ENCODE results near the gene BTBD7. TPM values are rescaled to one million over a fixed set of nuclear protein-coding genes. Genes with fewer than 3 reads are reported as not detected.

The BTBD7 gene
- total and polyA plus RNA-seq, 9 of the 15 experiments (the other 6 are each of a cell fraction or from before 2014, with no cell fraction given) = 2.5 to 12.9 (median 6.2) TPM

DNA sequence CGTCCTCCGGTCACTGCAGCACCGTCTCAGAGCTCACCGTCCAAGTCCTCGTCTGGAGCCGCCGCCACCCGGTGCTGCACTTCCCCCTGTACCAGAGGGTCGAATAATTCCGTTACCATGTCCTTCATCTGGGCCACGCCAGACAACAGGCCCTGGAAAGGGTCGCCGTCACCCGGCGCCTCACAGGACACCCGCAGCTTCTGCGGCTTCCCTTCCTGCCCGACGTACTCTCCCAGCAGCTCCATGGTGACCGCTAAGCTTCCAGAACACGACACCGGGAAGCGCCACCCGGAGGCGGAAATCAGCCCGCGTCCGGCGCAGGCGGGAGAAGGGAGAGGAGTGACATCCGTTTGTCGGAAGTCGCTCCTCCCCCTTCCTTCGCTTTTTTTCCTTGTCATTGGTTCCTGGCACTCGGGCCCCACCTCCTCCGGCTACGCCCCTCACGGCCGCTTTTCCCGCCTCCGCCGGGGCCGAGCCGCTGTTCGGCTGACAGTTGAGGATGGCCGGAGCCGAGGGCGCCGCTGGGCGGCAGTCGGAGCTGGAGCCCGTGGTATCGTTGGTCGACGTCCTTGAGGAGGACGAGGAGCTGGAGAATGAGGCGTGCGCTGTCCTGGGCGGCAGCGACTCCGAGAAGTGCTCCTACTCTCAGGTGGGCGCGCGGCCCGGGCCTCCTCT lies 125.9 kb downstream of the BTBD7 start, which contains the start of the genes GON7 and UBR7 (continued):
- TF ChIP-seq, protein P1, sequence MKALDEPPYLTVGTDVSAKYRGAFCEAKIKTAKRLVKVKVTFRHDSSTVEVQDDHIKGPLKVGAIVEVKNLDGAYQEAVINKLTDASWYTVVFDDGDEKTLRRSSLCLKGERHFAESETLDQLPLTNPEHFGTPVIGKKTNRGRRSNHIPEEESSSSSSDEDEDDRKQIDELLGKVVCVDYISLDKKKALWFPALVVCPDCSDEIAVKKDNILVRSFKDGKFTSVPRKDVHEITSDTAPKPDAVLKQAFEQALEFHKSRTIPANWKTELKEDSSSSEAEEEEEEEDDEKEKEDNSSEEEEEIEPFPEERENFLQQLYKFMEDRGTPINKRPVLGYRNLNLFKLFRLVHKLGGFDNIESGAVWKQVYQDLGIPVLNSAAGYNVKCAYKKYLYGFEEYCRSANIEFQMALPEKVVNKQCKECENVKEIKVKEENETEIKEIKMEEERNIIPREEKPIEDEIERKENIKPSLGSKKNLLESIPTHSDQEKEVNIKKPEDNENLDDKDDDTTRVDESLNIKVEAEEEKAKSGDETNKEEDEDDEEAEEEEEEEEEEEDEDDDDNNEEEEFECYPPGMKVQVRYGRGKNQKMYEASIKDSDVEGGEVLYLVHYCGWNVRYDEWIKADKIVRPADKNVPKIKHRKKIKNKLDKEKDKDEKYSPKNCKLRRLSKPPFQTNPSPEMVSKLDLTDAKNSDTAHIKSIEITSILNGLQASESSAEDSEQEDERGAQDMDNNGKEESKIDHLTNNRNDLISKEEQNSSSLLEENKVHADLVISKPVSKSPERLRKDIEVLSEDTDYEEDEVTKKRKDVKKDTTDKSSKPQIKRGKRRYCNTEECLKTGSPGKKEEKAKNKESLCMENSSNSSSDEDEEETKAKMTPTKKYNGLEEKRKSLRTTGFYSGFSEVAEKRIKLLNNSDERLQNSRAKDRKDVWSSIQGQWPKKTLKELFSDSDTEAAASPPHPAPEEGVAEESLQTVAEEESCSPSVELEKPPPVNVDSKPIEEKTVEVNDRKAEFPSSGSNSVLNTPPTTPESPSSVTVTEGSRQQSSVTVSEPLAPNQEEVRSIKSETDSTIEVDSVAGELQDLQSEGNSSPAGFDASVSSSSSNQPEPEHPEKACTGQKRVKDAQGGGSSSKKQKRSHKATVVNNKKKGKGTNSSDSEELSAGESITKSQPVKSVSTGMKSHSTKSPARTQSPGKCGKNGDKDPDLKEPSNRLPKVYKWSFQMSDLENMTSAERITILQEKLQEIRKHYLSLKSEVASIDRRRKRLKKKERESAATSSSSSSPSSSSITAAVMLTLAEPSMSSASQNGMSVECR (CRISPR knock-in tag; IDR thresholded peaks at IDR 0.05) = peak; percentile 91; the same call in 1 of the 2 replicates
- peak; percentile 96 for TF ChIP-seq POLR2G (IDR thresholded peaks at IDR 0.05; ENCODE audit: low read depth, low read length)
- TF ChIP-seq SMAD3 (CRISPR knock-in tag; conservative IDR thresholded peaks at IDR 0.05) = no peak
- no peak for TF ChIP-seq FOSL1 (tag; conservative IDR thresholded peaks at IDR 0.05)
- no peak for TF ChIP-seq CCNT2 (IDR thresholded peaks at IDR 0.05; ENCODE audit: borderline replicate concordance, extremely low read depth, insufficient read length, low read depth, low read length)
- TF ChIP-seq PHF8 (IDR thresholded peaks at IDR 0.05; ENCODE audit: borderline replicate concordance, low read length) = peak; percentile 75; the same call in 1 of the 2 replicates
- no peak for TF ChIP-seq MCM3 (IDR thresholded peaks at IDR 0.05)
- no peak for TF ChIP-seq ARHGAP35 (IDR thresholded peaks at IDR 0.05; ENCODE audit: partially characterized antibody)
- no peak for TF ChIP-seq ZNF561 (CRISPR knock-in tag; conservative IDR thresholded peaks at IDR 0.05)
- TF ChIP-seq, protein P2, sequence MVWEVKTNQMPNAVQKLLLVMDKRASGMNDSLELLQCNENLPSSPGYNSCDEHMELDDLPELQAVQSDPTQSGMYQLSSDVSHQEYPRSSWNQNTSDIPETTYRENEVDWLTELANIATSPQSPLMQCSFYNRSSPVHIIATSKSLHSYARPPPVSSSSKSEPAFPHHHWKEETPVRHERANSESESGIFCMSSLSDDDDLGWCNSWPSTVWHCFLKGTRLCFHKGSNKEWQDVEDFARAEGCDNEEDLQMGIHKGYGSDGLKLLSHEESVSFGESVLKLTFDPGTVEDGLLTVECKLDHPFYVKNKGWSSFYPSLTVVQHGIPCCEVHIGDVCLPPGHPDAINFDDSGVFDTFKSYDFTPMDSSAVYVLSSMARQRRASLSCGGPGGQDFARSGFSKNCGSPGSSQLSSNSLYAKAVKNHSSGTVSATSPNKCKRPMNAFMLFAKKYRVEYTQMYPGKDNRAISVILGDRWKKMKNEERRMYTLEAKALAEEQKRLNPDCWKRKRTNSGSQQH (CRISPR knock-in tag; IDR thresholded peaks at IDR 0.05) = no peak
- TF ChIP-seq, protein P3, sequence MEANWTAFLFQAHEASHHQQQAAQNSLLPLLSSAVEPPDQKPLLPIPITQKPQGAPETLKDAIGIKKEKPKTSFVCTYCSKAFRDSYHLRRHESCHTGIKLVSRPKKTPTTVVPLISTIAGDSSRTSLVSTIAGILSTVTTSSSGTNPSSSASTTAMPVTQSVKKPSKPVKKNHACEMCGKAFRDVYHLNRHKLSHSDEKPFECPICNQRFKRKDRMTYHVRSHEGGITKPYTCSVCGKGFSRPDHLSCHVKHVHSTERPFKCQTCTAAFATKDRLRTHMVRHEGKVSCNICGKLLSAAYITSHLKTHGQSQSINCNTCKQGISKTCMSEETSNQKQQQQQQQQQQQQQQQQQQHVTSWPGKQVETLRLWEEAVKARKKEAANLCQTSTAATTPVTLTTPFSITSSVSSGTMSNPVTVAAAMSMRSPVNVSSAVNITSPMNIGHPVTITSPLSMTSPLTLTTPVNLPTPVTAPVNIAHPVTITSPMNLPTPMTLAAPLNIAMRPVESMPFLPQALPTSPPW (CRISPR knock-in tag; IDR thresholded peaks at IDR 0.05) = no peak; the same call in 1 of the 2 replicates
- no peak for TF ChIP-seq ZNF239 (CRISPR knock-in tag; IDR thresholded peaks at IDR 0.05)
- no peak for TF ChIP-seq EHMT2 (IDR thresholded peaks at IDR 0.05)
- TF ChIP-seq ZFP30 (CRISPR knock-in tag; IDR thresholded peaks at IDR 0.05; ENCODE audit: borderline replicate concordance) = no peak
- TF ChIP-seq GTF2A2 (tag; IDR thresholded peaks at IDR 0.05) = no peak
- TF ChIP-seq RBBP5 (IDR thresholded peaks at IDR 0.05; ENCODE audit: borderline replicate concordance, insufficient read depth, low read length, poor library complexity, severe bottlenecking) = peak; percentile 70
- TF ChIP-seq, protein P4, sequence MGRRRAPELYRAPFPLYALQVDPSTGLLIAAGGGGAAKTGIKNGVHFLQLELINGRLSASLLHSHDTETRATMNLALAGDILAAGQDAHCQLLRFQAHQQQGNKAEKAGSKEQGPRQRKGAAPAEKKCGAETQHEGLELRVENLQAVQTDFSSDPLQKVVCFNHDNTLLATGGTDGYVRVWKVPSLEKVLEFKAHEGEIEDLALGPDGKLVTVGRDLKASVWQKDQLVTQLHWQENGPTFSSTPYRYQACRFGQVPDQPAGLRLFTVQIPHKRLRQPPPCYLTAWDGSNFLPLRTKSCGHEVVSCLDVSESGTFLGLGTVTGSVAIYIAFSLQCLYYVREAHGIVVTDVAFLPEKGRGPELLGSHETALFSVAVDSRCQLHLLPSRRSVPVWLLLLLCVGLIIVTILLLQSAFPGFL (CRISPR knock-in tag; IDR thresholded peaks at IDR 0.05) = no peak
- no peak for TF ChIP-seq ELF4 (CRISPR knock-in tag; IDR thresholded peaks at IDR 0.05)
- TF ChIP-seq, protein P5, sequence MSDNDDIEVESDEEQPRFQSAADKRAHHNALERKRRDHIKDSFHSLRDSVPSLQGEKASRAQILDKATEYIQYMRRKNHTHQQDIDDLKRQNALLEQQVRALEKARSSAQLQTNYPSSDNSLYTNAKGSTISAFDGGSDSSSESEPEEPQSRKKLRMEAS (CRISPR knock-in tag; IDR thresholded peaks at IDR 0.05) = peak; percentile 67

Data from K562 (cell line).